ENCODE data around the gene SLC39A7. TPM values are rescaled to one million over a fixed set of nuclear protein-coding genes. Genes with fewer than 3 reads are reported as not detected.

SLC39A7 gene
- total and polyA plus RNA-seq, 2 of the 13 experiments (the other 11 are each of a cell fraction or from before 2014, with no cell fraction given), result 142 to 229 TPM

DNA sequence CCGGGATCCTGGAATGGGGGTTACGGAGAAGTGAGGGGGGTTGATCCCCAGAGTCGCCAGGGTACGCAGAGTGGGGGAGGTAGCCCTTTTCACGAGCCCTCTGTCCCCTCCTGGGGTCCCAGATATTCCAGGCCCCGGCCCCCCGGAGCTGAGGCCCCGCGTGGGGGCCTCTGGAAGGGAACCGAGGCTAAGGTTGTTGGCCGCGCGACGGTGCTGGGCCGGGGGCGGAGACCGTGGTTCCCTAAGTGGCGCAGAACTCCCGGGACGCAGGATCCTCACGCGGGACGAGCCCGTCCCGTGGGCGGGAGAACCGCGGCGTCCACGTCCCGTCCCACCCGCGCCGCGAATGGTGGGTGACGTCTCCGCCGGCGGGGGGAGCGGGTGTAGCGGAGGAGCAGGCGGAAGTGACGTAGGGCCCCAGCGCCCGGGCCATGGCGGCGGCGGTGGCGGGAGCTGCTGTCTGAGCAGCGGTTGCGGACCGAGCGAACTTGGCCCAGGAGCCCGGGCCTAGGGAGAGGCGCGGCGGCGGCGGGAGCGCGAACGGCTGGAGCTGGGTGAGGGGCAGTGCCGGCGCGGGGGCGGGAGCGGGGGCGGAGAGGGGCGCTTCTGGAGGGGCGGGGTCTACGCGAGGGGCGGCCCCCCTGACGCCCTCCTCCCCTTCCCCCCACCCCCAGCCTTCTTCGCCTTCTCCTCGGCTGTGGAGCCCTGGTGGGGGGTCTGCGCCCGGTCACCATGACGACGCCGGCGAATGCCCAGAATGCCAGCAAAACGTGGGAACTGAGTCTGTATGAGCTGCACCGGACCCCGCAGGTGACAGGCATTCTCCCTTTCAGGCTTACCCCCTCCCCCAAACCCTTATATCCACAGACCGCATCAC lies 7.7 kb downstream of the SLC39A7 start, which contains the start of gene RING1 (continued):
- TF ChIP-seq FIP1L1 (IDR thresholded peaks at IDR 0.05; ENCODE audit: borderline replicate concordance, insufficient read depth, low read depth, low read length), result no peak
- TF ChIP-seq MLLT10 (CRISPR knock-in tag; IDR thresholded peaks at IDR 0.05), result no peak
- TF ChIP-seq, protein P1, sequence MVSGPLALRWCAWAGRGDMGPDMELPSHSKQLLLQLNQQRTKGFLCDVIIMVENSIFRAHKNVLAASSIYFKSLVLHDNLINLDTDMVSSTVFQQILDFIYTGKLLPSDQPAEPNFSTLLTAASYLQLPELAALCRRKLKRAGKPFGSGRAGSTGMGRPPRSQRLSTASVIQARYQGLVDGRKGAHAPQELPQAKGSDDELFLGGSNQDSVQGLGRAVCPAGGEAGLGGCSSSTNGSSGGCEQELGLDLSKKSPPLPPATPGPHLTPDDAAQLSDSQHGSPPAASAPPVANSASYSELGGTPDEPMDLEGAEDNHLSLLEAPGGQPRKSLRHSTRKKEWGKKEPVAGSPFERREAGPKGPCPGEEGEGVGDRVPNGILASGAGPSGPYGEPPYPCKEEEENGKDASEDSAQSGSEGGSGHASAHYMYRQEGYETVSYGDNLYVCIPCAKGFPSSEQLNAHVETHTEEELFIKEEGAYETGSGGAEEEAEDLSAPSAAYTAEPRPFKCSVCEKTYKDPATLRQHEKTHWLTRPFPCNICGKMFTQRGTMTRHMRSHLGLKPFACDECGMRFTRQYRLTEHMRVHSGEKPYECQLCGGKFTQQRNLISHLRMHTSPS (CRISPR knock-in tag; IDR thresholded peaks at IDR 0.05; ENCODE audit: low read depth), result 0 out of 2 replicates have a peak, but pooled peaks have one; percentile 44
- no peak for TF ChIP-seq SMC3 (IDR thresholded peaks at IDR 0.05; ENCODE audit: low read length)
- no peak; the same call in 1 of the 2 replicates for TF ChIP-seq ZNF878 (CRISPR knock-in tag; IDR thresholded peaks at IDR 0.05)
- TF ChIP-seq ZNF326 (CRISPR knock-in tag; IDR thresholded peaks at IDR 0.05; ENCODE audit: borderline replicate concordance), result peak; percentile 85
- TF ChIP-seq, protein P2, sequence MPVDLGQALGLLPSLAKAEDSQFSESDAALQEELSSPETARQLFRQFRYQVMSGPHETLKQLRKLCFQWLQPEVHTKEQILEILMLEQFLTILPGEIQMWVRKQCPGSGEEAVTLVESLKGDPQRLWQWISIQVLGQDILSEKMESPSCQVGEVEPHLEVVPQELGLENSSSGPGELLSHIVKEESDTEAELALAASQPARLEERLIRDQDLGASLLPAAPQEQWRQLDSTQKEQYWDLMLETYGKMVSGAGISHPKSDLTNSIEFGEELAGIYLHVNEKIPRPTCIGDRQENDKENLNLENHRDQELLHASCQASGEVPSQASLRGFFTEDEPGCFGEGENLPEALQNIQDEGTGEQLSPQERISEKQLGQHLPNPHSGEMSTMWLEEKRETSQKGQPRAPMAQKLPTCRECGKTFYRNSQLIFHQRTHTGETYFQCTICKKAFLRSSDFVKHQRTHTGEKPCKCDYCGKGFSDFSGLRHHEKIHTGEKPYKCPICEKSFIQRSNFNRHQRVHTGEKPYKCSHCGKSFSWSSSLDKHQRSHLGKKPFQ (CRISPR knock-in tag; IDR thresholded peaks at IDR 0.05; ENCODE audit: insufficient replicate concordance), result no peak
- TF ChIP-seq ZNF20 (CRISPR knock-in tag; IDR thresholded peaks at IDR 0.05), result peak; percentile 94
- no peak for TF ChIP-seq MED13 (CRISPR knock-in tag; IDR thresholded peaks at IDR 0.05)
- no peak for TF ChIP-seq ZNF432 (CRISPR knock-in tag; IDR thresholded peaks at IDR 0.05; ENCODE audit: borderline replicate concordance)
- TF ChIP-seq ZNF7 (CRISPR knock-in tag; IDR thresholded peaks at IDR 0.05), result peak; percentile 47
- TF ChIP-seq, protein P3, sequence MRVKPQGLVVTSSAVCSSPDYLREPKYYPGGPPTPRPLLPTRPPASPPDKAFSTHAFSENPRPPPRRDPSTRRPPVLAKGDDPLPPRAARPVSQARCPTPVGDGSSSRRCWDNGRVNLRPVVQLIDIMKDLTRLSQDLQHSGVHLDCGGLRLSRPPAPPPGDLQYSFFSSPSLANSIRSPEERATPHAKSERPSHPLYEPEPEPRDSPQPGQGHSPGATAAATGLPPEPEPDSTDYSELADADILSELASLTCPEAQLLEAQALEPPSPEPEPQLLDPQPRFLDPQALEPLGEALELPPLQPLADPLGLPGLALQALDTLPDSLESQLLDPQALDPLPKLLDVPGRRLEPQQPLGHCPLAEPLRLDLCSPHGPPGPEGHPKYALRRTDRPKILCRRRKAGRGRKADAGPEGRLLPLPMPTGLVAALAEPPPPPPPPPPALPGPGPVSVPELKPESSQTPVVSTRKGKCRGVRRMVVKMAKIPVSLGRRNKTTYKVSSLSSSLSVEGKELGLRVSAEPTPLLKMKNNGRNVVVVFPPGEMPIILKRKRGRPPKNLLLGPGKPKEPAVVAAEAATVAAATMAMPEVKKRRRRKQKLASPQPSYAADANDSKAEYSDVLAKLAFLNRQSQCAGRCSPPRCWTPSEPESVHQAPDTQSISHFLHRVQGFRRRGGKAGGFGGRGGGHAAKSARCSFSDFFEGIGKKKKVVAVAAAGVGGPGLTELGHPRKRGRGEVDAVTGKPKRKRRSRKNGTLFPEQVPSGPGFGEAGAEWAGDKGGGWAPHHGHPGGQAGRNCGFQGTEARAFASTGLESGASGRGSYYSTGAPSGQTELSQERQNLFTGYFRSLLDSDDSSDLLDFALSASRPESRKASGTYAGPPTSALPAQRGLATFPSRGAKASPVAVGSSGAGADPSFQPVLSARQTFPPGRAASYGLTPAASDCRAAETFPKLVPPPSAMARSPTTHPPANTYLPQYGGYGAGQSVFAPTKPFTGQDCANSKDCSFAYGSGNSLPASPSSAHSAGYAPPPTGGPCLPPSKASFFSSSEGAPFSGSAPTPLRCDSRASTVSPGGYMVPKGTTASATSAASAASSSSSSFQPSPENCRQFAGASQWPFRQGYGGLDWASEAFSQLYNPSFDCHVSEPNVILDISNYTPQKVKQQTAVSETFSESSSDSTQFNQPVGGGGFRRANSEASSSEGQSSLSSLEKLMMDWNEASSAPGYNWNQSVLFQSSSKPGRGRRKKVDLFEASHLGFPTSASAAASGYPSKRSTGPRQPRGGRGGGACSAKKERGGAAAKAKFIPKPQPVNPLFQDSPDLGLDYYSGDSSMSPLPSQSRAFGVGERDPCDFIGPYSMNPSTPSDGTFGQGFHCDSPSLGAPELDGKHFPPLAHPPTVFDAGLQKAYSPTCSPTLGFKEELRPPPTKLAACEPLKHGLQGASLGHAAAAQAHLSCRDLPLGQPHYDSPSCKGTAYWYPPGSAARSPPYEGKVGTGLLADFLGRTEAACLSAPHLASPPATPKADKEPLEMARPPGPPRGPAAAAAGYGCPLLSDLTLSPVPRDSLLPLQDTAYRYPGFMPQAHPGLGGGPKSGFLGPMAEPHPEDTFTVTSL (CRISPR knock-in tag; IDR thresholded peaks at IDR 0.05; ENCODE audit: borderline replicate concordance), result no peak
- peak; percentile 87 for TF ChIP-seq STAT5B (CRISPR knock-in tag; IDR thresholded peaks at IDR 0.05)
- TF ChIP-seq, protein P4, sequence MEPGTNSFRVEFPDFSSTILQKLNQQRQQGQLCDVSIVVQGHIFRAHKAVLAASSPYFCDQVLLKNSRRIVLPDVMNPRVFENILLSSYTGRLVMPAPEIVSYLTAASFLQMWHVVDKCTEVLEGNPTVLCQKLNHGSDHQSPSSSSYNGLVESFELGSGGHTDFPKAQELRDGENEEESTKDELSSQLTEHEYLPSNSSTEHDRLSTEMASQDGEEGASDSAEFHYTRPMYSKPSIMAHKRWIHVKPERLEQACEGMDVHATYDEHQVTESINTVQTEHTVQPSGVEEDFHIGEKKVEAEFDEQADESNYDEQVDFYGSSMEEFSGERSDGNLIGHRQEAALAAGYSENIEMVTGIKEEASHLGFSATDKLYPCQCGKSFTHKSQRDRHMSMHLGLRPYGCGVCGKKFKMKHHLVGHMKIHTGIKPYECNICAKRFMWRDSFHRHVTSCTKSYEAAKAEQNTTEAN (CRISPR knock-in tag; conservative IDR thresholded peaks at IDR 0.05), result peak; percentile 72; the same call in 1 of the 2 replicates
- TF ChIP-seq, protein P5, sequence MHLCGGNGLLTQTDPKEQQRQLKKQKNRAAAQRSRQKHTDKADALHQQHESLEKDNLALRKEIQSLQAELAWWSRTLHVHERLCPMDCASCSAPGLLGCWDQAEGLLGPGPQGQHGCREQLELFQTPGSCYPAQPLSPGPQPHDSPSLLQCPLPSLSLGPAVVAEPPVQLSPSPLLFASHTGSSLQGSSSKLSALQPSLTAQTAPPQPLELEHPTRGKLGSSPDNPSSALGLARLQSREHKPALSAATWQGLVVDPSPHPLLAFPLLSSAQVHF (CRISPR knock-in tag; IDR thresholded peaks at IDR 0.05), result peak; percentile 97
- no peak for TF ChIP-seq ZFP36 (IDR thresholded peaks at IDR 0.05; ENCODE audit: borderline replicate concordance, low read depth, low read length, partially characterized antibody)
